Measurements from ENCODE around the gene POU4F3.

POU4F3 gene

DNA sequence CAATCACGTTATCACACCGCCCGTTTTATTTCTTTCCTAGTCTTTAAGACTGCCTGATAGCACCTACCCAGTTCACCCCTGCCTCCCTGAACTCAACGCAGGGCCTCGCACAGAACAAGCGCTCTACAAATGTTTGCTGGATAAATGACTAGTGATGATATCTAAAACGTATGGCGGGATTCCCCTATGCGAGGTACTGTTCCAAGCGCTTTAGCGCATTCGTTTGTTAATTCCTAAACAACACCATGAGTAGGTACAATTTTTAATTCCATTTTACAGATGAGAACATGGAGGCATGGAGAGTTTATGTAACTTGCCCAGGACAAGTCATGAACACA, 6.6 kb downstream of the POU4F3 start:
- Histone ChIP-seq H3K27me3 (ENCODE audit: insufficient read depth, low read depth, severe bottlenecking) (peaks cover 55% of the 10 kb centered on the region), H3K9me3 (ENCODE audit: severe bottlenecking) (no peaks in the 10 kb centered on the region), H3K4me3 (ENCODE audit: low read depth, low read length) (peak overlapping the region; percentile 57), H3K36me3 (no peaks in the 10 kb centered on the region), H3K27ac (no peak overlapping the region)
- DNase-seq = no peak
- TF ChIP-seq, protein P1, sequence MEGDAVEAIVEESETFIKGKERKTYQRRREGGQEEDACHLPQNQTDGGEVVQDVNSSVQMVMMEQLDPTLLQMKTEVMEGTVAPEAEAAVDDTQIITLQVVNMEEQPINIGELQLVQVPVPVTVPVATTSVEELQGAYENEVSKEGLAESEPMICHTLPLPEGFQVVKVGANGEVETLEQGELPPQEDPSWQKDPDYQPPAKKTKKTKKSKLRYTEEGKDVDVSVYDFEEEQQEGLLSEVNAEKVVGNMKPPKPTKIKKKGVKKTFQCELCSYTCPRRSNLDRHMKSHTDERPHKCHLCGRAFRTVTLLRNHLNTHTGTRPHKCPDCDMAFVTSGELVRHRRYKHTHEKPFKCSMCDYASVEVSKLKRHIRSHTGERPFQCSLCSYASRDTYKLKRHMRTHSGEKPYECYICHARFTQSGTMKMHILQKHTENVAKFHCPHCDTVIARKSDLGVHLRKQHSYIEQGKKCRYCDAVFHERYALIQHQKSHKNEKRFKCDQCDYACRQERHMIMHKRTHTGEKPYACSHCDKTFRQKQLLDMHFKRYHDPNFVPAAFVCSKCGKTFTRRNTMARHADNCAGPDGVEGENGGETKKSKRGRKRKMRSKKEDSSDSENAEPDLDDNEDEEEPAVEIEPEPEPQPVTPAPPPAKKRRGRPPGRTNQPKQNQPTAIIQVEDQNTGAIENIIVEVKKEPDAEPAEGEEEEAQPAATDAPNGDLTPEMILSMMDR (IDR thresholded peaks at IDR 0.05; ENCODE audit: low read depth, low read length) = no peak

DNA sequence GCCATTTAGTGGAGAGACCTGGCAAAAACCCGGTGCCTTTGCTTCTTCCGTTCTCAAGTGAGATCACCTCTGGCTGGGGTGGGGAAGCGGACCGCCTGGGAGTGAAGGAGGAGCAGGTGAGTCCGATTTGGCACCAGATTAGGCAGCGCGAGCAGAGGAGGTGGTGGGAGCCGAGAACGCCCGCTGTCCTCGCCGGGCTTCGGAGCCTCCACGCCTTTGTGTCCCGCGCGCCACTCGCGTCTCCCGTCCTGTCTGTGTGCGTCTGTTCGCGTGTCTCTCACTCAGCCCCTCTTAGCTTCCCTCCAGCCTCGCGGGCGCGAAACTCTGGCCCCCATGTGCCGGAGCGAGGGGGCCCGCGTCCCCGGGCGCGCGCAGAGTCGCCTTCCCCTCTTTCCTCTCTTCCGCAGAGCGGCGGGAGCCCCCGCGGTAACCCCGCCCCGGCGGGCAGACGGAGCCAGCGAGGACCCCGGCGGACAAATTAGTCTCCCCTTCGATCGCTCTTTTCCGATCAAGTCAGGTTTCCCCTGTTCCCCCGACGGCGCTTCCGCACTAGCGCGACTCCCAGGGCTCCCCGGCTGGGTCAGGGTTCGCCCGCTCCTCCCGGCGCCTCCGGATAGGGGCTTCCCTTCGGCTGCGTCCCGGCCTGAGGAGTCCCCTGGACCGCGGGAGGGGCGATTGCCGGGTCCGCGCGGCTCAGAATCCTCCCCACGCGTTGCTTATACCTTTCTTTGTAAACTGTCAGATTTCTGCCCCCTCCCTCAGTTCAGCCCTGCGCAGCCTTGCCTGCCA, 7.1 kb downstream of the POU4F3 start:
- Histone ChIP-seq H3K4me3 (ENCODE audit: low read depth, low read length) (peak overlapping the region; percentile 57), H3K27me3 (ENCODE audit: insufficient read depth, low read depth, severe bottlenecking) (peaks cover 49% of the 10 kb centered on the region), H3K9me3 (ENCODE audit: severe bottlenecking) (no peaks in the 10 kb centered on the region), H3K27ac (no peak overlapping the region; the same call in 1 of the 2 replicates), H3K36me3 (no peaks in the 10 kb centered on the region)
- DNase-seq = peak; percentile 29
- TF ChIP-seq, protein P1 (IDR thresholded peaks at IDR 0.05; ENCODE audit: low read depth, low read length) = no peak

DNA sequence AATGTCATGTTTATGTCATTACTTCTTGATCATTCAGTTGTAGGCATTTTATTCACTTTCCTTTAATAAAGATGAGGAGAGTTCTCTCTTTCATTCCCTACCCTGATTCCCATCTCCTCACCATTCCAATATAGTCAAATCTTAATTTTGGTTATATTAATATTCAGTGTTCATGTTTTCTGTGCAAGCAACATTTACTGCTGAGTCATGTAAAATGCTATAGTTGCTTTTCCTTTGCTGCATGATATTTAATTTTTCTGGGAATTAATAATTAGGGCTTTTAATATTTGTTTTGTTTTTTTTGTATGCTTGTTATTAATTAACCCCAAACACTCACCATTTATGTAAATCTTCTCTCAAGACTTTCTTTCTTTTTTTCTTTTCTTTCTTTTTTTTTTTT, 18.5 kb downstream of the POU4F3 start:
- no peaks in the 10 kb centered on the region for H3K27me3 ChIP-seq (ENCODE audit: insufficient read depth, low read depth, severe bottlenecking)
- no peak for DNase-seq
- H3K36me3 ChIP-seq = no peaks in the 10 kb centered on the region
- H3K9me3 ChIP-seq (ENCODE audit: severe bottlenecking) = no peaks in the 10 kb centered on the region
- no peak overlapping the region for H3K27ac ChIP-seq
- no peak overlapping the region for H3K4me3 ChIP-seq (ENCODE audit: low read depth, low read length)
- TF ChIP-seq, protein P1 (IDR thresholded peaks at IDR 0.05; ENCODE audit: low read depth, low read length) = no peak

DNA sequence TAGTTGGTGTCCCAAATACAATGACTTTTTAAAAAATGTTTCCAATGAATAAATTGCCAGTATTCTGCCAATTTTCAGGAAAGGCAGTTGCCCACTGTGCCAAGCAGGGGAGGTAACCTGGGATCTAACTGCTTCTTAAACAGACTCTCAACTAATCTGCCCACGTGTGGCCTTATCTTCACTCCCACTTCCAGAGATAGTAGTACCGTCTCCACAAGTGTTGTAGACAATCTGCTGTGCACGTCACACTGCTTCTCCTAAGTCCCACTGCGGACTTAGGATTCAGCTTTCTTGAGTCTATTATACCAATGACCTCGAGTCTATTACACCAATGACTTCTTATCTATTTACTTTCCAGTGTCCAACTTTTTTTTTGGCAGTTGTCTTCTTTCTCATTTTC, 21.2 kb downstream of the POU4F3 start:
- Histone ChIP-seq H3K36me3 (no peaks in the 10 kb centered on the region), H3K27me3 (ENCODE audit: insufficient read depth, low read depth, severe bottlenecking) (no peaks in the 10 kb centered on the region), H3K9me3 (ENCODE audit: severe bottlenecking) (no peaks in the 10 kb centered on the region), H3K27ac (no peak overlapping the region), H3K4me3 (ENCODE audit: low read depth, low read length) (no peak overlapping the region)
- no peak for DNase-seq
- TF ChIP-seq, protein P1 (IDR thresholded peaks at IDR 0.05; ENCODE audit: low read depth, low read length) = no peak

DNA sequence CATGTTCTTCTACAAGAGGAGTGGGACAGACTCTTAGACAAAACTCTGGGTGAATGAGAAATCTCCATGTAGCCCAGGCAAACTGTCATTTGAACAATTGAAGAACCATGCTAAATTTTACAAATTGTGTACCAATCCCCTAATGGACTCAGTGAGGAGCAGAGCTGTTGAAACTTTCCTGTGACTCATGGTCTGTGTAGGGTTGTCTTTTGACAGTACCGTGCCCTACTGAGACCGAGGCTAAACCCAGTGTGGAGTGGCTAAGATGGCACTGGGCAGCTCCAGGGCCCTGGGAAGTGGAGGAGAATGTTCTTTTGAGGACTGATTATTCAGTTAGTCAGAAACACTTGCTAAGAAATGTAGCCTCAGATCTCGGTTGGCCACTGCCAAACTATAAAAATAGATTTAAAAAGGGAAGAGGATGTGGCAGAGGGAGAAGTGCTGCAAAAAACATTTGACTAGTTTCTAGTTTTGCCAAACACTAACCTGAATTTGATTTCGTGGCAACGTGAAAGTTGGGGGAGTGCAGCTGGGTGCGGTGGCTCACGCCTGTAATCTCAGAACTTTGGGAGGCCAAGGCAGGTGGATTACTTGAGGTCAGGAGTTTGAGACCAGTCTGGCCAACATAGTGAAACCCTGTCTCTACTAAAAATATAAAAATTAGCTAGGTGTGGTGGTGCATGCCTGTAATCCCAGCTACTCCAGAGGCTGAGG, 24.7 kb downstream of the POU4F3 start:
- no peaks in the 10 kb centered on the region for H3K9me3 ChIP-seq (ENCODE audit: severe bottlenecking)
- H3K27me3 ChIP-seq (ENCODE audit: insufficient read depth, low read depth, severe bottlenecking) = no peaks in the 10 kb centered on the region
- no peaks in the 10 kb centered on the region for H3K36me3 ChIP-seq
- DNase-seq = no peak
- TF ChIP-seq, protein P1 (IDR thresholded peaks at IDR 0.05; ENCODE audit: low read depth, low read length) = no peak
- H3K27ac ChIP-seq = no peak overlapping the region
- no peak overlapping the region for H3K4me3 ChIP-seq (ENCODE audit: low read depth, low read length)
